Ishikawa (cell line): ENCODE results near the gene MAP2K3.

ENCODE experiments used
- CEBPB ChIP-seq: IDR thresholded peaks from 2 replicates; pipeline ENCODE4 v1.6.1; 2012
- EP300 ChIP-seq: IDR thresholded peaks from 2 replicates; pipeline ENCODE4 v1.6.1; 2012; ENCODE audit warnings: borderline replicate concordance
- RAD21 ChIP-seq: IDR thresholded peaks from 2 replicates; pipeline ENCODE4 v1.6.1; 2012; ENCODE audit warnings: low read depth
- REST ChIP-seq: IDR thresholded peaks from 2 replicates; pipeline ENCODE4 v1.6.1; 2012; ENCODE audit warnings: low read depth, mild to moderate bottlenecking

DNA sequence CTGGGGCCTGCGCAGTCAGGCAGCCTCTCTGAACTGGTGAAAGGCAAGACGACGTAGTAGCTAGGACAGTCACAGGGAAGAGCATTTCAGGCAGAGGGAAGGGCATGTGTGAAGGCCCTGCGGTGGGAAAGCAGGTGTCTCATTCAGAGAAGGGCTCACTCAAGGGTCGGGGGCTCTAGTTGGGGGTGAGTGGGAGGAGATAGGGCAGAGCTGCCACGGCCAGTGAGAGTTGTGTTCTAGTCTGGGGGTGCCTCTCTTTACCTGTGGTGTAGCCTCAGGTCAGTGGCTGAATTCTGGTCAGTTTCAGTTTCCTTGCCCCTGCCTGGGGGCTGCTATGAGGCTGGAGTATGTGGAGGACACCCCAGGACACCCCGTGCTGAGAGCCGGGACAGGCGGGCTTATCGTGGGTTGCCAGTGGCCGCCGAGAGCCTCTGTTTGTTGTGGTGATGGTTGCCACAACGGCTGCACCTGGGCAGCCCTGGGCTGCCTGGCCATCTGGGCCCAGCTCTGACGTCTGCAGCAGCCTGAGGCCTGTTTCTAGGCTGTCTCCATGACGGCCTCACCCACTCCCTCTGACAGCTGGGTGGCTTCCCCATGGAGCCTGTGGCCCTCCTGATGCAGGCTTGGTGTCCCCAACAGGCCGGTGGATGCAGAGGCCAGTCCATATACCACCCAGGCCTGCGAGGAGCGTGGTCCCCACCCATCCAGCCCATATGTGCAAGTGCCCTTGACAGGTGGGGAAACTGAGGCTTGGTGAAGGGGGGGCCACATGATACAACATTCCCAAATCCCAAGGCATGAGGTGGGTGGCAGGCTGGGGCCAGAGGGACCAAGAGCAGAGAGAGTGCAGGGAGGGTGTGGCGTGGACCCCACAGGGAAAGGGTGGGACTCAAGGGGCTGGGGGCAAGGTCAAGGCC is 10.8 kb downstream of the MAP2K3 start:
- no peak for TF ChIP-seq REST
- no peak for TF ChIP-seq EP300
- TF ChIP-seq CEBPB = no peak
- TF ChIP-seq RAD21 = no peak
